LoVo (cell line): ENCODE measurements around the gene ATRNL1.

Experiments used
- DNase-seq: peaks from one replicate; pipeline ENCODE4 v3.0.0-alpha.2; 2016; ENCODE audit warnings: low spot score

The ATRNL1 gene

DNA sequence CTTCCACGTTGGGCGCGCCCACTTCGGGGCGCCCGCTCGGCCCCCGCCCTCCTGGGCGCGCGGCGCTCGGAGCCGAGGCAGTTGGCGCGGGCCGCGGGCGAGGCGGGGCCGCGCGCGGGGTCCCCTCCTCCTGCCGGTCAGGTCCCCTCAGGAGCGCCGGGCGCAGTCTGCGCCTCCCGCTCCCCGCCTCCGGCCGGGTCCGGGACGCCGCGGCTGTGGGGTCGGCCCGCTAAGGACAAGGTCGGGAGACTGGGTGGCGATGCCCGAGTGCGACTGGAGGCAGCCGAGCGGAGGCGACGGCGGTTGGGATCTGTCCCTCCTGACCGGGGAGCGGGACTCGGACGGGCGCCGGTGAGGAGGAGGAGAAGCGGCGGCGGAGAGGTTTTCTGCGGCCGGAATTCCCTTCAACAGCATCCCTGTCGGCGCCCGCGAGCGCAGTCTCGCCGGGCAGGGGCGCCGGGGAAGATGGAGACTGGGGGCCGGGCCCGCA lies at the start of gene ATRNL1:
TSS of gene ATRNL1 (plus strand) at position 80 of the 490 bp plus-strand sequence. CDS start at position 466, 386 bp downstream.
- peak; percentile 22 for DNase-seq

- no peak for DNase-seq
These were observed 49.4 kb upstream of the ATRNL1 start for GRCh38 chr10:115043719-115044118.

DNA sequence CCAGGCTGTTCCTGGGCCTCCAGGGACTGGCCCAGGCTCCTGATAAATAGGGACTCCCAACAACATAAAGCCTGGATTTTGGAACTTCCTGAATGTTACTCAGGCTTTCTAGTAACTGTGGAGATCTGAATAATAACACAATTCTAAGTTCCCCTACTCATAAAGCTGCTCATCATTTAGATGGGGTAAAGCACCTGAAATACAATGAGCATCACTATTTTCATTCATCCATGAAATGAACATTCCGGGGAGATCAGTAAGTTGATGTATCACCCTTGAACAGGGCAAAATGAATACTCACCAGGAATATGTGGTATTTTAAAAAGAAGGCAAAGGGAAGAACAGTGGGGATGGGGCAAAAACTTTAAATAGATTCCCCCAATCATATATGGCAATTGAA lies 48.3 kb upstream of the ATRNL1 start:
- DNase-seq: no peak

DNA sequence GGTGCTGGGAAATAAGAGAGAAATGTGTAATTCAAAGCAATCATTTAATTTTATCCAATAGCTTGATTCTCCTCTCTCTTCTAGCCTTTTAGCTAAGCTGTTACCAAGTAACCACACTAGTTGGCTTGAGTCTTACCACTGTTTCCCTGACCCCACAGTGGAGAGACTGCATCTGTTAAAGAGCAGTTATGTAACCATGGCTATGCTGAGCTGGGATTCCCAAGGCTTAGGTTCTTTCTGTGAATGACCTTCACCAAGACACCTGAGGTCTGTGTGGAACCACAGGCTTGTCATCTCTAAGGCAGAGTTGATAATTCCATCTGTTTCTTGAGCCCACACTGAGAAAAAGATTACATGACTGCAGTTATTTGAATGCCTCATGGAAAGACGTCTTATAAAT lies 47.7 kb upstream of the ATRNL1 start:
- no peak for DNase-seq

DNA sequence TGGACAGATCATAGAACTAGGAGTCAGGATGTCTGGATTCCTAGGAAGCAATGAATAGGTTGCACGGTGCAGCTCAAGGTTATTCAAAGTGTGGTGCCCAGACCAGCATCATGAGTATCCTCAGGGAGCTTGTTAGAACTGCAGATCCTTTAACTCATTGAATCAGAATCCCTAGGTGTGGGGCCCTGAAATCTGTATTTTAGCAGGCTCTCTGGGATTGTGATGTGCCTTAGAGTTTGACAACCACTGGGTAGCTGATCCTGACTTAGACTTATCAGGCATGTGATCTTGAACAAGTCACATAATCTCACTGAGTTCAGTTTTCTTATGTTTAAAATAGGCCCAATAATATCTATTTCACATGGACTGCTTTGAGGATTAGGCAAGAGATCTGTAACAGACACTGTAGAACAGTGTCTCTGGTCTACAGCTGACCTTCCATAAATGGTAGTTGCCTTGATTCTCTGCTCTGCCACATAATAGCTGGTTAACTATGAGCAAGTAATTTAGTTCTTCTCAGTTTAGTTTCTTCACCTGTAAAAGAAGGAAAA lies 46.4 kb upstream of the ATRNL1 start:
- no peak for DNase-seq

GRCh38 chr10:115047705-115048104 lies 45.5 kb upstream of the ATRNL1 start:
- DNase-seq: no peak

- DNase-seq: no peak
These were observed 43.8 kb upstream of the ATRNL1 start for GRCh38 chr10:115049318-115049717.

GRCh38 chr10:115049960-115050359 lies 43.2 kb upstream of the ATRNL1 start:
- DNase-seq: no peak

GRCh38 chr10:115050375-115051010 lies 42.7 kb upstream of the ATRNL1 start:
- DNase-seq: no peak

DNA sequence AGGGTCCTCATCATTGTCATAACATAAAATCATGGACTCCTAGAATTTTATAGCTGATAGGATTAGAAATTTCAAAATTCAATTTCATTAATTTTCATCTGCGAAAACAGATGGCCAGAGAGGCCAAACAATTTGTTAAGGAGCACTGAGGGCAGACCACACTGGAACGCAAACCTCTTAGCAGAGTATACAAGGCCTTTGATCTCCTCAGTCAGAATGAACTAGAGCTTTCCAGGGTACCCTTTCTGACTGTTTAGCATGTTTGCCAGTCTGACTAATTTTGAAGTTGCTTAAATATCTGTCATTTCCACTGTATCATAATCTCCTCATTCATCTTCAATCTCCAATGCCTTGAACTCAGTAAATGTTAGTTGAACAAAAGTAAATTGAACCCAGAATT lies 41.9 kb upstream of the ATRNL1 start:
- no peak for DNase-seq

- DNase-seq: no peak
These were observed 40.9 kb upstream of the ATRNL1 start for GRCh38 chr10:115052226-115052625.

- no peak for DNase-seq
These were observed 40.4 kb upstream of the ATRNL1 start for GRCh38 chr10:115052728-115053127.

GRCh38 chr10:115056186-115056585 lies 37.0 kb upstream of the ATRNL1 start:
- DNase-seq: no peak

GRCh38 chr10:115059301-115059898 lies 33.8 kb upstream of the ATRNL1 start:
- DNase-seq: no peak

DNA sequence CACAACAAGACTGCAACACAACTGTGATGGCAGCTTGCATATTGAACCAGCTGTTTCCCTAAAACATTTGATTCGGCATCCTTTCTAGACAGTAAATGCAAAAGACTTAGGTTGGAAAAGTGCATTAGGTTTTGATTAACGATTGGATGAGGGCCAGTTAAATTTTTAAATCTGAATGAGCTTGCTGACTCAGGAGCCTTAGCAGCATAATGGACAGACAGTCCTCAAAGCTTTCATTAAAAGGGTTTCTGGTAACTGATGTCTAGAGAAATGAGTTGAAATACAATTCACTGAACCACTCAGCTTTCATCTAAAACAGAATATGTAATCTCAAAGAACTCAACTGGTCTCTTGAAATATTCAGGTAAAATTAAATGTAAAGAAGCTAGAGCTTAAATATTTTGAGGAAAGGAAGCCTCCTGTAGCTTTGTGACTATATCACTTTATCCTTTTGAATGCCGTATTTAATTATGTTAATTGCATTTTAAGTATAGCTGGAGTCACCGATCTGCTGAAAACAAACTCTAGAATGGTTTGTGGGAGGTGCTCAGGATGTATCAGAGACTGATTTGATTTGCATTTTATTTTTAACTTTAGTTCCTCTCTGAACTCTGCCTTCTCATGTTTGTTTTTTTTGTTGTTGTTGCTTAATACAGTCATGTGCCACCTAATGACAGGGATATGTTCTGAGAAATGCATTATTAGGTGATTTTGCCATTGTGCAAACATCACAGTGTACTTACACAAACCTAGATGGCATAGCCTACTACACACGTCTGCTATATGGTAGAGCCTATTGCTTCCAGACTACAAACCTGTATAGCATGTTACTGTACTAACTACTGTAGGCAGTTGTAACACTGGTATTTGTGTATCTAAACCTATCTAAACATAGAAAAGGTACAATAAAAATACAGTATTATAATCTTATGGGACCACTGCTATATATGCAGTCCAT lies 29.2 kb upstream of the ATRNL1 start:
- DNase-seq: no peak

DNA sequence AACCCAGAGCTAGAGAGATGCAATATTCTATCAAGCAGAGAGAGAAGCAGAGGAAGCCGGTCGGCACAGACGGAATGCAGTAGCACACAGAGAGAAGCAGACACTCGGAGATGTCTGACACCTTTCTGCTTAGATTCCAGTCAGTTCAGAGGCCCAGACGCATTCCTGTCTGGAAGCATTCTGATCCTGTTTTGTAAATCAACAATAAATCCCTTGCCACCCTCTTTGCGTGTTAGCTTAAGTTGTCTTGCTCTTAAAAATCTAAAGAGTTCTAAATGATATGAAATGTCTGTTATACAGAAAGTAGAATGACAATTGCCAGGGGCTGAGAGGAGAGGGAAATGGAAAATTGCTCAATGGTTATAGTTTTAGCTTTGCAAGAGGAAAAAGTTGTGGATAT lies 27.4 kb upstream of the ATRNL1 start:
- DNase-seq: no peak

GRCh38 chr10:115066528-115066927 lies 26.6 kb upstream of the ATRNL1 start:
- no peak for DNase-seq

DNA sequence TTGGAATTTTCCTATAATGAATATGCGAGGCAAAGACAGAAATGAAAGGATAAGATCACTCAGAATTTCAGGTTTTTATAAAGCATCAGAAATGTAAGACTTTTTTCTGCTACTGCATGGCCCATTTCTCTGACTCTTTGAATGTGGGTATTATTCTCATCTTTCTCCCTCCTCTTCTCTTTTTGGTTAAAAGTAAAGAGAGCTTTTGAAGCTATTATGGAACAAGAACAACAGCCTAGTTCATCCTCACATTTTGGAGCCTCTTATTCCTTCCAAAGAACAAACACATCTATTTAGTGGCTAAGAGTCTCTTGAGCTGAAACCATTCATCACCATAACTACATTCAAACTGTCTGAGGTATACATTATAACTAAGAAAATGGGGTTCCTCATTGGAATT lies 19.4 kb upstream of the ATRNL1 start:
- no peak for DNase-seq

DNA sequence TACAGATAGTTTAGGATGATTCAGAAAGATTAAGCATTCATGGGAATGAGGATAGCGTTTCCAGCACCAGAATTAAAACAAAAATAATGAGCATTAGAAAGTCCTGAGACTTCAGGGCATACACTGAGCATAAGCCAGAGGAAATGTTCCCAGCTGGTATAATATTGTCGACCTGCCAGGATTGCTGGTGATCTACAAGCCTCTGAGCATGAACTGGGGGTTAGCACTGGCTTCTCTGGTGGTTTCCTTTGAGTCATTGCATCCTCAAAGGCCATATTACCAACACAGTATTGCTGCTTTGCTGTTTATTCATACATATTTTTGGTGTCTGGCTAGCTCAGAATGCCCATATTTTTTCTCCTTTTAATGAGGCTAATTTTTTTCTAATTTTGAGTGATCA lies 10.7 kb upstream of the ATRNL1 start:
- DNase-seq: no peak

DNA sequence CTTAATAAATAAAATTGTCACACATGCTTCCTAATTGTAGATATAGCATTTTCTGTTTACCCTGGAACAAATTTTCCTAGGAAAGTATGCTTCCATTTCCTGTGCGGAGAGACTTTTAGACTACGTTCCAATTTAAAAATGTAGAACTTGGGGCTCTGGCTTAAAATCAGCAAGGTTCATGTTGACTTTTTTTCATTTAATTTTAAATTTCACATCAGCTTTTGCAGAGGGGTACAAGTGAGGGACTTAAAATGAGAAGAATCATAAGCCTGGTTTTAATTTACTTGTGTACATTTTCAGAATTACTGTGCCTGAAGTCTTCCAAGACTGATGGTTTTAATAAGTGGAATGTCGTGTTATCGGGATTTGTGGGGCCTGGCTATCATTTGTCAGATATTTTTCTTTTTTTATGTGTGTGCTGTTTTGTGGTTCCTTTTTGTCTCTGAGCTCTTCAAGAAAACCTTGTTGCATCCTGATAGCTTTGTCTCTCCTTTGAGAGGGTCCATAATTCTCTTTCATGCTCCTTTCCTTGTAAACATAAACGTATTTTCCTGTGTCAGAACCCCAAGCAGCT lies 8.8 kb upstream of the ATRNL1 start:
- DNase-seq: no peak

GRCh38 chr10:115091161-115091560 lies 2.0 kb upstream of the ATRNL1 start:
- no peak for DNase-seq

DNA sequence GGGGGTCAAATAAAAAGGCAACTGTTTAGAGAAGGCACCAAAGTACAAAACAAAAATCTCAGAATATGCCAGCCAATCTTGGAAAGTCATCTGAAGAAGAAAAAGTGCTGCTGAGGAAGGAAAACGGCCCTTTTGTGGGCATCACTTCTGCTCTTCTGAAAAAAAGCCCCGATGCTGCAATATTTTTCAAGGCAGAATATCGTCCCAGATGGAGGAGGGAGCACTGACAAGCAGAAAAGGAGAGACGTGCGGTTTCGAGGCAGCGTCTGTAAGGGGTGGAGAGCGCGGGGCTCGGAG lies 959 bp upstream of the ATRNL1 start:
- DNase-seq: no peak
